ENCODE results near the gene PTPRR.

PTPRR gene

GRCh38 chr12:70840656-70841350 is 79.7 kb downstream of the PTPRR start:
- TF ChIP-seq FOXP2 (optimal IDR thresholded peaks at IDR 0.05; ENCODE audit: borderline replicate concordance, extremely low read depth, extremely low read length, insufficient read depth) (no peak), SIN3A (IDR thresholded peaks at IDR 0.05; ENCODE audit: borderline replicate concordance, insufficient read depth, low read length) (no peak), TAF1 (IDR thresholded peaks at IDR 0.05; ENCODE audit: borderline replicate concordance, insufficient read depth, low read length) (no peak), POLR2AphosphoS5 (IDR thresholded peaks at IDR 0.05; ENCODE audit: low read depth, low read length) (no peak)
- TF ChIP-seq, protein P1, sequence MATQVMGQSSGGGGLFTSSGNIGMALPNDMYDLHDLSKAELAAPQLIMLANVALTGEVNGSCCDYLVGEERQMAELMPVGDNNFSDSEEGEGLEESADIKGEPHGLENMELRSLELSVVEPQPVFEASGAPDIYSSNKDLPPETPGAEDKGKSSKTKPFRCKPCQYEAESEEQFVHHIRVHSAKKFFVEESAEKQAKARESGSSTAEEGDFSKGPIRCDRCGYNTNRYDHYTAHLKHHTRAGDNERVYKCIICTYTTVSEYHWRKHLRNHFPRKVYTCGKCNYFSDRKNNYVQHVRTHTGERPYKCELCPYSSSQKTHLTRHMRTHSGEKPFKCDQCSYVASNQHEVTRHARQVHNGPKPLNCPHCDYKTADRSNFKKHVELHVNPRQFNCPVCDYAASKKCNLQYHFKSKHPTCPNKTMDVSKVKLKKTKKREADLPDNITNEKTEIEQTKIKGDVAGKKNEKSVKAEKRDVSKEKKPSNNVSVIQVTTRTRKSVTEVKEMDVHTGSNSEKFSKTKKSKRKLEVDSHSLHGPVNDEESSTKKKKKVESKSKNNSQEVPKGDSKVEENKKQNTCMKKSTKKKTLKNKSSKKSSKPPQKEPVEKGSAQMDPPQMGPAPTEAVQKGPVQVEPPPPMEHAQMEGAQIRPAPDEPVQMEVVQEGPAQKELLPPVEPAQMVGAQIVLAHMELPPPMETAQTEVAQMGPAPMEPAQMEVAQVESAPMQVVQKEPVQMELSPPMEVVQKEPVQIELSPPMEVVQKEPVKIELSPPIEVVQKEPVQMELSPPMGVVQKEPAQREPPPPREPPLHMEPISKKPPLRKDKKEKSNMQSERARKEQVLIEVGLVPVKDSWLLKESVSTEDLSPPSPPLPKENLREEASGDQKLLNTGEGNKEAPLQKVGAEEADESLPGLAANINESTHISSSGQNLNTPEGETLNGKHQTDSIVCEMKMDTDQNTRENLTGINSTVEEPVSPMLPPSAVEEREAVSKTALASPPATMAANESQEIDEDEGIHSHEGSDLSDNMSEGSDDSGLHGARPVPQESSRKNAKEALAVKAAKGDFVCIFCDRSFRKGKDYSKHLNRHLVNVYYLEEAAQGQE (IDR thresholded peaks at IDR 0.05; ENCODE audit: insufficient read depth in 1 of 2, low read depth in 2 of 2, low read length in 2 of 2) = no peak

DNA sequence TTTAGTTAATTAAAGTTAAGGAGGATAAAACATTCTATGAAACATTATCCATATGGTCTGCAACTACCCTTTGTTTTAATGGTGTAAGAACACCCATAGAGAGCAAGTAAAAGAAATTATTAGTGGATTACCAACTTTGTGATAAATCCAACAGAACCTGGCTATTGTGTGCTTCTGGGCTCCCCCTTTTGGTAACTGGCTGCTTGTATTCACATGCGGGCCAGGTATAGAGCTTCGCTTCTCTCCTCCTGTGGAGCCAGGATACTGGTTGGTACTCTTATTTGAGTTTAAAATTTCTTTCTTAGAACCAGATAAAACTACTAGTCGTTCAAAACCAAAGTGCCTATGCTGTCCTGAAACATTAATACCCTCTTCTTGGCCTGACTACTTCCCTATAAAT is 81.0 kb downstream of the PTPRR start:
- no peak for TF ChIP-seq SIN3A (IDR thresholded peaks at IDR 0.05; ENCODE audit: borderline replicate concordance, insufficient read depth, low read length)
- no peak for TF ChIP-seq POLR2AphosphoS5 (IDR thresholded peaks at IDR 0.05; ENCODE audit: low read depth, low read length)
- no peak for TF ChIP-seq FOXP2 (optimal IDR thresholded peaks at IDR 0.05; ENCODE audit: borderline replicate concordance, extremely low read depth, extremely low read length, insufficient read depth)
- TF ChIP-seq, protein P1 (IDR thresholded peaks at IDR 0.05; ENCODE audit: insufficient read depth in 1 of 2, low read depth in 2 of 2, low read length in 2 of 2) = no peak
- TF ChIP-seq TAF1 (IDR thresholded peaks at IDR 0.05; ENCODE audit: borderline replicate concordance, insufficient read depth, low read length) = no peak

DNA sequence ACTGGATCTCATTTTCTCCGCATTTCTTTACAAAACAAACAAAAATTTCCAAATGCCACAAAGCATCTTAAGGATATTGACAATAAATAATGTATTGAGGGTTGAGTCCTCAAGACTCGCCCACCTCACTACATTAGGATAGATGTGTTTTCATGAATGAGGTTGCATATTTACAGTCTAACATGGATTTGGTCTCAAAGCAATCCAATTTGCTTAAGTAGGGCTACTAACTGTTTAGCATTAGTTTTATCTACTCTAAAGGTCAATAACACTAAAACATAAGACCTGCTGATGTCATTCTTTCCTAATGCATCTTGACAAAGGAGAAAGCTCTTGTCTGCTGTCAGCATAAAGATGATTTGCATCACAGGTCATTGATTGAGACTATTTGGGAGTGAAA is 82.4 kb downstream of the PTPRR start:
- TF ChIP-seq, protein P1 (IDR thresholded peaks at IDR 0.05; ENCODE audit: insufficient read depth in 1 of 2, low read depth in 2 of 2, low read length in 2 of 2) = no peak
- TF ChIP-seq FOXP2 (optimal IDR thresholded peaks at IDR 0.05; ENCODE audit: borderline replicate concordance, extremely low read depth, extremely low read length, insufficient read depth) (no peak), TAF1 (IDR thresholded peaks at IDR 0.05; ENCODE audit: borderline replicate concordance, insufficient read depth, low read length) (no peak), SIN3A (IDR thresholded peaks at IDR 0.05; ENCODE audit: borderline replicate concordance, insufficient read depth, low read length) (no peak), POLR2AphosphoS5 (IDR thresholded peaks at IDR 0.05; ENCODE audit: low read depth, low read length) (no peak)

DNA sequence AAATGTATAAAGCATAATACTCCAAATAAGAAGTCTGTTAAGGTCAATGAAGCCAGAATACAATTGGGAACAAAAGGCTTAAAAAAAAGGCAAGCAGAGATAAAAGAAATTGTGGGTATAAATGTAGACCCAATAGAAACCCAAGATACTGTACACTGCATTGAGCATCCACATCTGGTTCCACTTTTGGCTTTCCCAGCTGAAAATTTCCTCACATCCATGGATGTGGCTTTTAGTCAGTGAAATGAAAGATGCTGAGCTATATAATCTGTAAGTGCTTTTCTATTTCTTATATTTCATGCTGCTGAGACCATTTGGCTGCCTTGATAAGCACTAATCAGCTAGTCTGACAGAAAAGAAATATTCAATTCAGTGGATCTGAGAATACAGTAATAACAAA is 83.5 kb downstream of the PTPRR start:
- TF ChIP-seq TAF1 (IDR thresholded peaks at IDR 0.05; ENCODE audit: borderline replicate concordance, insufficient read depth, low read length) (no peak), POLR2AphosphoS5 (IDR thresholded peaks at IDR 0.05; ENCODE audit: low read depth, low read length) (no peak), FOXP2 (optimal IDR thresholded peaks at IDR 0.05; ENCODE audit: borderline replicate concordance, extremely low read depth, extremely low read length, insufficient read depth) (no peak), SIN3A (IDR thresholded peaks at IDR 0.05; ENCODE audit: borderline replicate concordance, insufficient read depth, low read length) (no peak)
- TF ChIP-seq, protein P1 (IDR thresholded peaks at IDR 0.05; ENCODE audit: insufficient read depth in 1 of 2, low read depth in 2 of 2, low read length in 2 of 2) = no peak
